ENCODE results near the gene SELENOV.

The SELENOV gene, protein sequence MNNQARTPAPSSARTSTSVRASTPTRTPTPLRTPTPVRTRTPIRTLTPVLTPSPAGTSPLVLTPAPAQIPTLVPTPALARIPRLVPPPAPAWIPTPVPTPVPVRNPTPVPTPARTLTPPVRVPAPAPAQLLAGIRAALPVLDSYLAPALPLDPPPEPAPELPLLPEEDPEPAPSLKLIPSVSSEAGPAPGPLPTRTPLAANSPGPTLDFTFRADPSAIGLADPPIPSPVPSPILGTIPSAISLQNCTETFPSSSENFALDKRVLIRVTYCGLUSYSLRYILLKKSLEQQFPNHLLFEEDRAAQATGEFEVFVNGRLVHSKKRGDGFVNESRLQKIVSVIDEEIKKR

GRCh38 chr19:39514840-39515550 is at the start of gene SELENOV:
Gene SELENOV, plus strand, starts transcription at chr19:39515139. Its CDS starts 74 bp downstream, at chr19:39515213.
- TF ChIP-seq CTCF (IDR thresholded peaks at IDR 0.05; ENCODE audit: borderline replicate concordance, control extremely low read depth, extremely low read depth, insufficient read depth, missing control alignments) = no peak
- DNase-seq (ENCODE audit: low spot score) = peak; percentile 54
- in situ Hi-C loops (cut with MboI; ENCODE audit: low sequenced_read_pairs, unreplicated experiment) = no loop called here

DNA sequence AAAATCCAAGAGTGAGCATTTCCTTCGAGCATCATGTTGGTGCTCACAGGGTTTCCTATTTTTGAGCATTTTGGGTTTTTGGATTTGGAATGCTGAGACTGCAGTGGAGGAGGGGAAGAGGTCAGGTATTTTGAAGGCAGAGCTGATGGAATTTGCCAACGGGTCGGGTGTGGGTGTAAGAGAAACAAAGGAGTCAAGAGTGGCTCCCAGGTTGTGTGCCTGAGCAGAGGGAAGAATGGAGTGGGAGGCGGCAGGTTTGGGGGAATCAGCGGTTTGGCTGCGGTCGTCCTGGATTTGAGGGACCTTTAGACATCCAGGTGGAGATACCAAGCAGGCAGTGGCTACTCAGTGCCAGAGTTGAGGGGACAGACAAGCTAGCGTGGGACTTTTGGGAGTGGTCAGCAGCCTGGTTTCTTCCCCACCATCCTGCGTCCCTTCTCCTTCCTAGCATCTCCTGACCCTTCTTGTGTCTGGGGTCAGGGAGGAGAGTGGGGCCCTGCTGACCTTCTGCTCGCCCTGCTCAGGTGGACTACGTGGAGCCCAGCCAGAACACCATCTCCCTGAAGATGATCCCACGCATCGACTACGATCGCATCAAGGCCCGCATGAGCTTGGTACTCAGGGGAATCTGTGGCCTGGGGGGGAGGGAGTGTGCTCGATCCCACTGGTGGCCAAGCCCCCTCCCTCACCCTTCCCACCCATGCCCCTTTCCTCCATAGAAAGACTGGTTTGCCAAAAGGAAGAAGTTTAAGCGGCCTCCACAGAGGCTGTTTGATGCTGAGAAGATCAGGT is 48.8 kb upstream of the SELENOV start:
- no peak for TF ChIP-seq CTCF (IDR thresholded peaks at IDR 0.05; ENCODE audit: borderline replicate concordance, control extremely low read depth, extremely low read depth, insufficient read depth, missing control alignments)
- DNase-seq (ENCODE audit: low spot score) = no peak
- in situ Hi-C loops (cut with MboI; ENCODE audit: low sequenced_read_pairs, unreplicated experiment) = no loop called here

- no peak for TF ChIP-seq CTCF (IDR thresholded peaks at IDR 0.05; ENCODE audit: borderline replicate concordance, control extremely low read depth, extremely low read depth, insufficient read depth, missing control alignments)
- no peak for DNase-seq (ENCODE audit: low spot score)
- in situ Hi-C loops (cut with MboI; ENCODE audit: low sequenced_read_pairs, unreplicated experiment) = no loop called here
Observed at GRCh38 chr19:39467941-39468340, 47.0 kb upstream of the SELENOV start.

- no peak for TF ChIP-seq CTCF (IDR thresholded peaks at IDR 0.05; ENCODE audit: borderline replicate concordance, control extremely low read depth, extremely low read depth, insufficient read depth, missing control alignments)
- in situ Hi-C loops (cut with MboI; ENCODE audit: low sequenced_read_pairs, unreplicated experiment) = no loop called here
- no peak for DNase-seq (ENCODE audit: low spot score)
Observed at GRCh38 chr19:39469036-39469435, 45.9 kb upstream of the SELENOV start.

DNA sequence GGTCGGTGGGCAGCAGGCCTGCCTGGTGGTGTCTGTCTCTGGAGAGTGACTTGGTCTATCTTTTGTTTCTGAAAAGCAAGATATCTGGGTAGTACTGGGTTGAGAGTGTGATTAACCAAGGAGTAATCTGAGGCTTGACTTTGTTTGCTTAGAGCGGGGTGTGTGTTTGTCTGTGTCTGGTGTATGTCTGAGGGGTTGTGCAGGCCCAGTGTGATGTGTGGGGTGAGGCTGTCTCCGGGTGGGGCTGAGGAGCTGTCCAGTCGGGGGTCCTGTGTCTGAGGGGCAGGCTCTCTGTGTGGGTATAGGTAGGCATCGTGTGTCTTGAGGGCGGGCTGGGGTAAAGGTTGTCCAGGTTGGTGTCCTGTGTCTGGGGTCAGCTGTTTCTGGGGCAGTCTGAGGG is 45.4 kb upstream of the SELENOV start:
- TF ChIP-seq CTCF (IDR thresholded peaks at IDR 0.05; ENCODE audit: borderline replicate concordance, control extremely low read depth, extremely low read depth, insufficient read depth, missing control alignments) = no peak
- no peak for DNase-seq (ENCODE audit: low spot score)
- in situ Hi-C loops (cut with MboI; ENCODE audit: low sequenced_read_pairs, unreplicated experiment) = no loop called here

DNA sequence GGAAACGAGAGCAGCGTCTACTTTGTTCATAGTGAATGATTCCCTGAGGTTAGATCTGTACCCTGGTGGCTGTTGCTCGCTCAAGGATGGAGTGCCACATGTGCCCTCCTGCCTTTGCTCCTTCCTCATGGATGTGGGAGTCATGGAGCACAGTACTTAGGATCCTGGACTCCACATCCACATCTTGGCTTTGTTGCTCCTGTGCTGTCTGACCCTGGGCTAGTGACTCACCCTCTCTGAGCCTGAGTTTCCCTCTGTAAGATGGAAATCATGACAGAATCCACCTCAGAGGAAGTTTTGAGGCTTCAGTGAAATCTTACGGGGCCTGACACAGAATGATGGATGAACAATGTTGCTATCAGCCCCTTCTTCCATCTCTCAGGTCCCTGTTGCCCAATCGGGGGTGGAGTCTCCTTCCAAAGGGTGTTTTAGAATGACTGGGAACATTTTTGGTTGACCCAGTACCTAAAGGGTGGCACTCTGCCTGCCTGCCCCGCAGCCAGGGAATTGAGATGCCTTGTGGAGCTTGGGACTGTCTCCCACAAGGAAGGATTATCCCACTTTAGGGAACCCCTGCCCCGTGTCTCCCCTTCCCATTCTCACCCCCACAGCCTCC is 44.1 kb upstream of the SELENOV start:
- in situ Hi-C loops (cut with MboI; ENCODE audit: low sequenced_read_pairs, unreplicated experiment) = no loop called here

More for the DNA sequence above, 44.1 kb upstream of the SELENOV start:
- no peak for DNase-seq (ENCODE audit: low spot score)
- no peak for TF ChIP-seq CTCF (IDR thresholded peaks at IDR 0.05; ENCODE audit: borderline replicate concordance, control extremely low read depth, extremely low read depth, insufficient read depth, missing control alignments)
